ENCODE results near the gene MAP3K12.

The MAP3K12 gene

DNA sequence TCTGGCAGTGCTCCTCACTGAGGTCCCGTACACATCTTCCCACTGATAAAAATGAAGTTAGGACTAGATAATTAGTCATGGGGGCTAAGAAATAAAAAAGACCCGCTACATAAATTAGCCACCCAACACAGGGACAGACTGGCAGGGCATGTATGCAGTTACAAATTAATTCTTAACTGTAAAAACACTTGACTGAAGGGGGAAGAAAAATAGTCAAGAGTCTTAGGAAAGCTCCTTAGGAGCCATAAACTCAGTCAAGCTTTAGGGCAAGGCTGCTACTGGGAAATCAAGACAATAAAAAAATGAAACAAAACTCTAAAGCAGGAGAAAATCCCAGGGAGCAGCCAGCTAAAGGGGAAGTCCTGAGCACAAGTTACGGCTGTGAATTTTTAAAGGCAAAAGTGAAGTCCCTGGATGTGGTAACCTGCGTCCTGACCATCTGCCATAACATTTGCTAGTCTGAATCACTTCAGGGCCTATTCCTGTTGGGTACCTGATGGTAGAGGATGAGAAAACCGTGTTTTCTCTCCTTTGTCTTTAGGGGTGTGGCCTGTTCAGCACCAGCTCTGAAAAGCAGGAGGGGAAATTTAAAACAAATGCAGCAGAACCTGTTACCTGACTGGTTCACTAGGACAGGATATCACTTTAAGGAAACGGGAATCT, 15.5 kb upstream of the MAP3K12 start:
- Histone ChIP-seq H3K36me3 (peaks cover 69 to 100% (median 88%) of the 10 kb centered on the region in 3 donors), H3K27ac (no peak overlapping the region), H3K4me1 (no peaks in the 10 kb centered on the region), H3K4me3 (no peak overlapping the region), H3K9me3 (no peaks in the 10 kb centered on the region), H3K27me3 (no peaks in the 10 kb centered on the region)
- DNase-seq = no peak
- intact Hi-C loops (cut with DNase I; ENCODE audit: low total_unique reads) = loop anchor here (5.0 kb wide), 1 partner anchor 157 kb away; no protein-coding TSS in a partner anchor
- TF ChIP-seq CTCF (IDR thresholded peaks at IDR 0.05) = no peak

DNA sequence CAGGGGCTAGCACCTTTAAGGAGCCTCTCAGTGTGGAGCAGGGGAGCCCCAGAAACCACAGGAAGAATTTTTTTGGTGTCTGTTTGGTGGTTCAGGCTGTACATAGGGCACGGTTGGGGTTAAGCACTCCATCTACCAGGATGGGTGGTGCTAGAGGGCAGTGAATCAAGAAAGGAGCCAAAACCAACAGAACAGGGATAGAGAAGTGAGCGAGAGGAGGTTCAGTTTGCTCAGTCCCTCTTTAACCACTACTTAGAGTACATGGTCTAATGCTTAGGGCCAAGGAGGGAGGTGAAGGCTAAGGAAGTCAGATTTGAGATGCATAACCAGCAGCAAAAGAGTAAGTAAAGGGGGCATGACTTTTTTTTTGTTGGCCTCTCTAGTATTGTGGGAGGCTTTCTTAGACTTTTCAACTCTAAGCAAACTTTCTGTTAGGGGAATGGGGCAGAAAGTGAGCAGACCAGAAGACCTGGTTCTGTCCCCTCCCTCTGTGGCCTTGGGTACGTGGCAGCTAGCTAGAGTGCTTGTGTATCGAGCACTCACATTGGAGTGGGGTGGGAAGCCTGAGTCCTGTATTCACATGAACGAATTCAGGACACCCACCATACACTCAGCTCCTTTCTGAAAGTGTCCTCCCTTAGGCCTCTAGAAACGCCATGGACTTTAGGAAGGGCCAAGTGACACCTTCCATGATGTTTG, 14.6 kb upstream of the MAP3K12 start:
- no peaks in the 10 kb centered on the region for H3K9me3 ChIP-seq
- H3K4me1 ChIP-seq = peaks cover 0 to 1% (median under 1%) of the 10 kb centered on the region in 4 donors
- TF ChIP-seq CTCF (IDR thresholded peaks at IDR 0.05) = no peak
- H3K27ac ChIP-seq = no peak overlapping the region
- DNase-seq = no peak
- intact Hi-C loops (cut with DNase I; ENCODE audit: low total_unique reads) = loop anchor here (5.0 kb wide), 1 partner anchor 157 kb away; no protein-coding TSS in a partner anchor
- peaks cover 60 to 97% (median 79%) of the 10 kb centered on the region in 3 donors for H3K36me3 ChIP-seq
- H3K4me3 ChIP-seq = no peak overlapping the region
- no peaks in the 10 kb centered on the region for H3K27me3 ChIP-seq

DNA sequence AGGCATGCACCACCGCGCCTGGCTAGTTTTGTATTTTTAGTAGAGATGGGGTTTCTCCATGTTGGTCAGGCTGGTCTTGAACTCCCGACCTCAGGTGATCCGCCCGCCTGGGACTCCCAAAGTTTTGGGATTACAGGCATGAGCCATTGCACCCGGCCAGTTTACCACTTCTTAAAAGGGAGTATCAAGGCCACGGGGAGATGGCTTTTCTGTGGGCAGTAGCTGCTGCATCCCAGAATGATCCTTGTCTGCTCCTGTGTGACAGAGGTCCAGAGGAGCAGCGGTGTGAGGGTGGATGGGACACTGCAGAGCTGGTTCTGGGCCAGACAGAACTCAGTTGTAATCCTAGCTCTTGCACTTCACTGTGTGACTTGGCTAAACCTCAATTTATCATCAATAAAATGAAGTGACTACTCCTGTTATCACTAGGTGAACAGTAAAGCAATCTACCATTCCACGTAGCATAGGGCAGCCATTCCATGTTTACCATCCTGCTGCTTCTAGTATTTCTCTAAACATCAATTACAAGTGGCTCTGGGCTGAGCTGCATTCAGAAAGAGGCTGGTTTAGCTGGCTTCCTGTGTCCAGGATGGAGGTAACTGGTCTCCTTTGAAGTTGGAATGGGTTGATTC, 11.0 kb upstream of the MAP3K12 start:
- H3K4me1 ChIP-seq = peaks cover 2 to 30% (median 25%) of the 10 kb centered on the region in 4 donors
- H3K4me3 ChIP-seq = no peak overlapping the region
- peak in 1 of 2 donors; percentile 57 for DNase-seq
- peaks cover 33 to 84% (median 60%) of the 10 kb centered on the region in 3 donors for H3K36me3 ChIP-seq
- TF ChIP-seq CTCF (IDR thresholded peaks at IDR 0.05) = no peak
- no peak overlapping the region for H3K27ac ChIP-seq
- H3K27me3 ChIP-seq = no peaks in the 10 kb centered on the region
- H3K9me3 ChIP-seq = no peaks in the 10 kb centered on the region
- intact Hi-C loops (cut with DNase I; ENCODE audit: low total_unique reads) = loop anchor here (5.0 kb wide), 1 partner anchor 153 kb away; no protein-coding TSS in a partner anchor

DNA sequence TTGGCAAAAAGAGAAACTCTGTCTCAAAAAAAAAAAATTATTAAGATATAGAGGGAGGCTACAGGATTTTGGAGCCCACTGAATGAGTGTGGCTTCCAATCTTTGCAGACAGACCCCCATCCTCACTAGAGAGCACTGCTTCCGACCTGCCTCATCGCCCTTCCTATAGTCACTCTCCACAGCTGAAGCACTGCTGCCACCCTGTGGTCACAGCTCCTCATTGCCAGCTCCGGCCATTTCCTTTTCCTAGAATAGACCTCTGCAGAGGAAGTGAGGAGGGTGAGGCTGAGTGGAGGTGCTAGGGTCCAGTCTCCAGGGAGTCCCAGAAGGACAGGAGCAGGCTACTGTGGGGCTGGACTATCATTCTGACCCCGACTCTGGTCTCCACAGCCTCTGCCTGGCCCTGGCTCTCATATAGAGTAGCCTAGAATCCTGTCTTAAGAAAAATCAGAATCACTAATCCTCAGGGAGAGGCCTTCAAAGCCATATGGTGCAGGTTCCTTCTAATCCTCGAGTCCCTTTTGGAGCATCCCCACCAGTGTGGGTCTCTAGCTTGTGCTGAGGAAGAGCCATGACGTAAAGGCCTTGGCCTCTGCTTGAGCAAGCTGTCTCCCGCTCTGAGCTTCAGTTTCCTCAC, 9.4 kb upstream of the MAP3K12 start:
- peak; percentile 87 to 94 for TF ChIP-seq CTCF (IDR thresholded peaks at IDR 0.05)

GRCh38 chr12:53507603-53507885, 8.3 kb upstream of the MAP3K12 start:
- peaks cover 9 to 66% (median 32%) of the 10 kb centered on the region in 3 donors for H3K36me3 ChIP-seq
- intact Hi-C loops (cut with DNase I; ENCODE audit: low total_unique reads) = no loop called here

More for the DNA sequence above, 9.4 kb upstream of the MAP3K12 start:
- Histone ChIP-seq H3K4me3 (no peak overlapping the region), H3K4me1 (peaks cover 2 to 46% (median 37%) of the 10 kb centered on the region in 4 donors), H3K27me3 (no peaks in the 10 kb centered on the region), H3K9me3 (no peaks in the 10 kb centered on the region), H3K36me3 (peaks cover 17 to 76% (median 44%) of the 10 kb centered on the region in 3 donors), H3K27ac (peak overlapping the region; percentile 35 to 96)
- peak; percentile 89 to 90 for DNase-seq
- intact Hi-C loops (cut with DNase I; ENCODE audit: low total_unique reads) = no loop called here

More at GRCh38 chr12:53507603-53507885, 8.3 kb upstream of the MAP3K12 start:
- H3K9me3 ChIP-seq = no peaks in the 10 kb centered on the region
- H3K27ac ChIP-seq = peak overlapping the region; percentile 96 to 98
- peaks cover 2 to 57% (median 45%) of the 10 kb centered on the region in 4 donors for H3K4me1 ChIP-seq
- H3K4me3 ChIP-seq = no peak overlapping the region
- TF ChIP-seq CTCF (IDR thresholded peaks at IDR 0.05) = no peak
- H3K27me3 ChIP-seq = no peaks in the 10 kb centered on the region
- no peak for DNase-seq

Measured in tibial artery (tissue), 4 donors.